ENCODE data around the gene ELAVL2. TPM values are rescaled to one million over a fixed set of nuclear protein-coding genes. Genes with fewer than 3 reads are reported as not detected.

ELAVL2 gene
- total RNA-seq, 1 experiment from 2014 or later, result 35.9 TPM

- TF ChIP-seq SMAD3 (CRISPR knock-in tag; IDR thresholded peaks at IDR 0.05; ENCODE audit: borderline replicate concordance) (no peak), FOXP1 (CRISPR knock-in tag; IDR thresholded peaks at IDR 0.05; ENCODE audit: borderline replicate concordance) (peak; percentile 30; the same call in 1 of the 2 replicates), CBFB (CRISPR knock-in tag; IDR thresholded peaks at IDR 0.05; ENCODE audit: low read depth) (no peak), STAT6 (CRISPR knock-in tag; conservative IDR thresholded peaks at IDR 0.05; ENCODE audit: low read depth) (no peak), NFYB (CRISPR knock-in tag; conservative IDR thresholded peaks at IDR 0.05; ENCODE audit: low read depth) (no peak), PREB (CRISPR knock-in tag; IDR thresholded peaks at IDR 0.05; ENCODE audit: borderline replicate concordance) (no peak), FOXK1 (CRISPR knock-in tag; IDR thresholded peaks at IDR 0.05) (peak; percentile 48; the same call in 1 of the 2 replicates), ZNF232 (CRISPR knock-in tag; IDR thresholded peaks at IDR 0.05) (no peak), ZMAT4 (CRISPR knock-in tag; IDR thresholded peaks at IDR 0.05) (no peak), FOXP4 (CRISPR knock-in tag; IDR thresholded peaks at IDR 0.05) (peak; percentile 60; the same call in 1 of the 2 replicates), ZSCAN18 (CRISPR knock-in tag; IDR thresholded peaks at IDR 0.05) (no peak), ATF1 (CRISPR knock-in tag; IDR thresholded peaks at IDR 0.05) (no peak), RELA (CRISPR knock-in tag; IDR thresholded peaks at IDR 0.05; ENCODE audit: borderline replicate concordance) (no peak), RORB (CRISPR knock-in tag; IDR thresholded peaks at IDR 0.05) (no peak), TEAD1 (CRISPR knock-in tag; IDR thresholded peaks at IDR 0.05) (no peak), ELF4 (CRISPR knock-in tag; IDR thresholded peaks at IDR 0.05; ENCODE audit: low read depth) (no peak), ARID4B (CRISPR knock-in tag; IDR thresholded peaks at IDR 0.05; ENCODE audit: borderline replicate concordance) (peak; percentile 87), HMGXB4 (CRISPR knock-in tag; IDR thresholded peaks at IDR 0.05) (no peak), ZNF263 (CRISPR knock-in tag; IDR thresholded peaks at IDR 0.05; ENCODE audit: low read depth) (no peak), ZNF671 (CRISPR knock-in tag; IDR thresholded peaks at IDR 0.05) (no peak), IRF1 (CRISPR knock-in tag; IDR thresholded peaks at IDR 0.05) (no peak)
Measured at GRCh38 chr9:23824830-23825591, 1.0 kb downstream of the ELAVL2 start (continued).
